HepG2 (cell line): ENCODE measurements around the gene ANTXR1. TPM values are rescaled to one million over a fixed set of nuclear protein-coding genes. Genes with fewer than 3 reads are reported as not detected.
A peak's percentile ranks its signal among the peaks of the same experiment; 100 is the strongest.

Experiments
- ATF7-NPFF ChIP-seq: sonication (generic); formaldehyde crosslinking; IDR thresholded peaks from 2 replicates; pipeline ENCODE4 v1.8.1; 2023; ENCODE audit warnings: mild to moderate bottlenecking, low read depth, missing genetic modification reagents, moderate library complexity
- DMAP1 ChIP-seq: IDR thresholded peaks from 2 replicates; pipeline ENCODE4 v1.6.1; 2016
- FLYWCH1 ChIP-seq: sonication (generic); formaldehyde crosslinking; IDR thresholded peaks from 2 replicates; pipeline ENCODE4 v1.8.1; 2023; ENCODE audit warnings: mild to moderate bottlenecking, missing genetic modification reagents
- FOXA1 ChIP-seq, 2 experiments: fragments of 450-650 bp in 1 of 2; sonication (generic) in 1 of 2; formaldehyde crosslinking in 1 of 2; IDR thresholded peaks; 2 replicates each; pipeline versions ENCODE4 v1.4.0 to v1.6.1; 2016 to 2020; ENCODE audit warnings: missing genetic modification reagents in 1 of 2
- MAFG ChIP-seq: sonication (generic); formaldehyde crosslinking; IDR thresholded peaks from 2 replicates; pipeline ENCODE4 v1.5.1; 2020; ENCODE audit warnings: mild to moderate bottlenecking, missing genetic modification reagents
- MIER3 ChIP-seq: IDR thresholded peaks from 2 replicates; pipeline ENCODE4 v1.6.1; 2016; ENCODE audit warnings: missing compliant biosample characterization, borderline replicate concordance
- MTF1 ChIP-seq: sonication (generic); formaldehyde crosslinking; IDR thresholded peaks from 2 replicates; pipeline ENCODE4 v1.5.0; 2020; ENCODE audit warnings: missing genetic modification reagents
- NFRKB ChIP-seq: fragments of 450-650 bp; IDR thresholded peaks from 2 replicates; pipeline ENCODE4 v1.6.1; 2017
- RCOR2 ChIP-seq: IDR thresholded peaks from 2 replicates; pipeline ENCODE4 v1.6.1; 2016; ENCODE audit warnings: missing biosample characterization, missing genetic modification reagents
- ZNF441 ChIP-seq: sonication (generic); formaldehyde crosslinking; IDR thresholded peaks from 2 replicates; pipeline ENCODE4 v1.7.0; 2021; ENCODE audit warnings: missing genetic modification reagents, borderline replicate concordance
- ZNF562 ChIP-seq: sonication (generic); formaldehyde crosslinking; IDR thresholded peaks from 2 replicates; pipeline ENCODE4 v1.8.0; 2022; ENCODE audit warnings: missing genetic modification reagents, borderline replicate concordance
- ZNF747 ChIP-seq: sonication (generic); formaldehyde crosslinking; IDR thresholded peaks from 2 replicates; pipeline ENCODE4 v1.8.1; 2023; ENCODE audit warnings: missing genetic modification reagents, mild to moderate bottlenecking, borderline replicate concordance
- ZNF761 ChIP-seq: sonication (generic); formaldehyde crosslinking; conservative IDR thresholded peaks from 2 replicates; pipeline ENCODE4 v1.4.0; 2020; ENCODE audit warnings: mild to moderate bottlenecking, missing genetic modification reagents
- ZNF782 ChIP-seq: sonication (generic); formaldehyde crosslinking; IDR thresholded peaks from 2 replicates; pipeline ENCODE4 v1.4.0; 2020; ENCODE audit warnings: missing genetic modification reagents, mild to moderate bottlenecking, borderline replicate concordance
- ZSCAN9 ChIP-seq: IDR thresholded peaks from 2 replicates; pipeline ENCODE4 v1.6.1; 2016; ENCODE audit warnings: borderline replicate concordance
- polyA plus RNA-seq, 8 experiments: library from polyadenylated mRNA; depleted of rRNA in 3 of 8; stranded (reverse) in 7 of 8; unstranded in 1 of 8; fragments of >200 nt; fragmentation: Illumina TruSeq in 4 of 8; extraction: Trizol in 4 of 8; gene quantifications; 2 replicates each; pipeline versions ENCODE4 v1.2.1 to v1.2.3, GENCODE V29; 2011 to 2016; ENCODE audit warnings: low read depth in 4 of 8, missing spikeins in 1 of 8, mixed read lengths in 1 of 8; ENCODE audit not compliant: insufficient read depth in 1 of 8
- total RNA-seq, 5 experiments: library from RNA; depleted of rRNA; stranded (reverse); fragments of >200 nt; fragmentation: Illumina TruSeq; extraction: Trizol; gene quantifications; 2 replicates each; pipeline ENCODE4 v1.2.3, GENCODE V29; 2016; ENCODE audit warnings: low read depth in 1 of 5
- TF ChIP-seq, protein P1 (sequence below): sonication (generic); formaldehyde crosslinking; IDR thresholded peaks from 2 replicates; pipeline ENCODE4 v1.9.0; 2021; ENCODE audit warnings: missing genetic modification reagents, mild to moderate bottlenecking, borderline replicate concordance
- TF ChIP-seq, protein P2 (sequence below): sonication (generic); formaldehyde crosslinking; IDR thresholded peaks from 2 replicates; pipeline ENCODE4 v1.5.1; 2020; ENCODE audit warnings: mild to moderate bottlenecking, missing genetic modification reagents, moderate library complexity
- TF ChIP-seq, protein P3 (sequence below): sonication (generic); formaldehyde crosslinking; conservative IDR thresholded peaks from 2 replicates; pipeline ENCODE4 v1.4.0; 2020; ENCODE audit warnings: missing genetic modification reagents
- TF ChIP-seq, protein P4 (sequence below): sonication (generic); formaldehyde crosslinking; IDR thresholded peaks from 2 replicates; pipeline ENCODE4 v1.4.0; 2020; ENCODE audit warnings: missing genetic modification reagents

Gene ANTXR1
- total and polyA plus RNA-seq, 2 of the 13 experiments (the other 11 are each of a cell fraction or from before 2014, with no cell fraction given) = 4.5 to 12.7 TPM

DNA sequence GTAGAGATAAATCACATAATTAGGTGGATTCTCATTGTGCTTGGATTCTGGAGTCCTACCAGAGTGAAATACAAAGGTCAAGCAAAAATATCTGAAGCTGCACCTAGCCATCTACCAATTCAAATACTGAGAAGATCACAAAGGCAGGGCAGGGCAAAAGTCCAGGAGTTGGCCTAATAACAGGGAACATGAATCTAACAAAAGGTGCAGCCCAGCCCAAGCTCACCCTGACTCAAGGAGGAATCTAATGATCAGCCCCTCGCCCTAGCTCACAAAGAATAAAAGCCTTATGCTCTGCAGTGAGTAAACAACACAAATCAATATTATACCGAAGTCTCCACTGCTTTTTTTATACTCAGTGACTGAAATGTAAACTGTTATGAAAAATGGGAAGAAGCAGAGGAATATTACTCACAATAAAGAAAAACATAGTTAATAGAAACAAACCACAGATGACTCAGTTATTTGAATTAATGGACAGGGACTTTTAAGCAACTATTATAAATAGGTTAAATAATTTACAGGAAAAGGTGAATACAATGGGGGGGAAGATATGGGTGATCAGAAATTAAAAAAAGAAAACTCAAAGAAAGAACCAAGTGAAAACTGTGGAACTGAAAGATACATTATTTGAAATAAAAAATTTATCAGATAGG lies 49.5 kb downstream of the ANTXR1 start (continued):
- TF ChIP-seq DMAP1 (CRISPR knock-in tag) (no peak), RCOR2 (CRISPR knock-in tag) (peak; percentile 51), FLYWCH1 (CRISPR knock-in tag) (no peak), NFRKB (no peak), MTF1 (CRISPR knock-in tag) (no peak), ZNF441 (CRISPR knock-in tag) (no peak), ATF7-NPFF (CRISPR knock-in tag) (no peak), ZSCAN9 (no peak), FOXA1 (IDR thresholded peaks at IDR 0.05) (no peak), FOXA1 (CRISPR knock-in tag; IDR thresholded peaks at IDR 0.05) (0 out of 2 replicates have a peak, but pooled peaks have one; percentile 37), MIER3 (CRISPR knock-in tag) (no peak), ZNF562 (CRISPR knock-in tag) (no peak), MAFG (CRISPR knock-in tag) (no peak), ZNF782 (CRISPR knock-in tag) (no peak), ZNF761 (CRISPR knock-in tag) (no peak), ZNF747 (peak; percentile 42; the same call in 1 of the 2 replicates)
- TF ChIP-seq, protein P1, sequence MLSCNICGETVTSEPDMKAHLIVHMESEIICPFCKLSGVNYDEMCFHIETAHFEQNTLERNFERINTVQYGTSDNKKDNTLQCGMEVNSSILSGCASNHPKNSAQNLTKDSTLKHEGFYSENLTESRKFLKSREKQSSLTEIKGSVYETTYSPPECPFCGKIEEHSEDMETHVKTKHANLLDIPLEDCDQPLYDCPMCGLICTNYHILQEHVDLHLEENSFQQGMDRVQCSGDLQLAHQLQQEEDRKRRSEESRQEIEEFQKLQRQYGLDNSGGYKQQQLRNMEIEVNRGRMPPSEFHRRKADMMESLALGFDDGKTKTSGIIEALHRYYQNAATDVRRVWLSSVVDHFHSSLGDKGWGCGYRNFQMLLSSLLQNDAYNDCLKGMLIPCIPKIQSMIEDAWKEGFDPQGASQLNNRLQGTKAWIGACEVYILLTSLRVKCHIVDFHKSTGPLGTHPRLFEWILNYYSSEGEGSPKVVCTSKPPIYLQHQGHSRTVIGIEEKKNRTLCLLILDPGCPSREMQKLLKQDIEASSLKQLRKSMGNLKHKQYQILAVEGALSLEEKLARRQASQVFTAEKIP (CRISPR knock-in tag) = no peak
- TF ChIP-seq, protein P2, sequence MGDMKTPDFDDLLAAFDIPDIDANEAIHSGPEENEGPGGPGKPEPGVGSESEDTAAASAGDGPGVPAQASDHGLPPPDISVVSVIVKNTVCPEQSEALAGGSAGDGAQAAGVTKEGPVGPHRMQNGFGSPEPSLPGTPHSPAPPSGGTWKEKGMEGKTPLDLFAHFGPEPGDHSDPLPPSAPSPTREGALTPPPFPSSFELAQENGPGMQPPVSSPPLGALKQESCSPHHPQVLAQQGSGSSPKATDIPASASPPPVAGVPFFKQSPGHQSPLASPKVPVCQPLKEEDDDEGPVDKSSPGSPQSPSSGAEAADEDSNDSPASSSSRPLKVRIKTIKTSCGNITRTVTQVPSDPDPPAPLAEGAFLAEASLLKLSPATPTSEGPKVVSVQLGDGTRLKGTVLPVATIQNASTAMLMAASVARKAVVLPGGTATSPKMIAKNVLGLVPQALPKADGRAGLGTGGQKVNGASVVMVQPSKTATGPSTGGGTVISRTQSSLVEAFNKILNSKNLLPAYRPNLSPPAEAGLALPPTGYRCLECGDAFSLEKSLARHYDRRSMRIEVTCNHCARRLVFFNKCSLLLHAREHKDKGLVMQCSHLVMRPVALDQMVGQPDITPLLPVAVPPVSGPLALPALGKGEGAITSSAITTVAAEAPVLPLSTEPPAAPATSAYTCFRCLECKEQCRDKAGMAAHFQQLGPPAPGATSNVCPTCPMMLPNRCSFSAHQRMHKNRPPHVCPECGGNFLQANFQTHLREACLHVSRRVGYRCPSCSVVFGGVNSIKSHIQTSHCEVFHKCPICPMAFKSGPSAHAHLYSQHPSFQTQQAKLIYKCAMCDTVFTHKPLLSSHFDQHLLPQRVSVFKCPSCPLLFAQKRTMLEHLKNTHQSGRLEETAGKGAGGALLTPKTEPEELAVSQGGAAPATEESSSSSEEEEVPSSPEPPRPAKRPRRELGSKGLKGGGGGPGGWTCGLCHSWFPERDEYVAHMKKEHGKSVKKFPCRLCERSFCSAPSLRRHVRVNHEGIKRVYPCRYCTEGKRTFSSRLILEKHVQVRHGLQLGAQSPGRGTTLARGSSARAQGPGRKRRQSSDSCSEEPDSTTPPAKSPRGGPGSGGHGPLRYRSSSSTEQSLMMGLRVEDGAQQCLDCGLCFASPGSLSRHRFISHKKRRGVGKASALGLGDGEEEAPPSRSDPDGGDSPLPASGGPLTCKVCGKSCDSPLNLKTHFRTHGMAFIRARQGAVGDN (CRISPR knock-in tag) = no peak
- TF ChIP-seq, protein P3, sequence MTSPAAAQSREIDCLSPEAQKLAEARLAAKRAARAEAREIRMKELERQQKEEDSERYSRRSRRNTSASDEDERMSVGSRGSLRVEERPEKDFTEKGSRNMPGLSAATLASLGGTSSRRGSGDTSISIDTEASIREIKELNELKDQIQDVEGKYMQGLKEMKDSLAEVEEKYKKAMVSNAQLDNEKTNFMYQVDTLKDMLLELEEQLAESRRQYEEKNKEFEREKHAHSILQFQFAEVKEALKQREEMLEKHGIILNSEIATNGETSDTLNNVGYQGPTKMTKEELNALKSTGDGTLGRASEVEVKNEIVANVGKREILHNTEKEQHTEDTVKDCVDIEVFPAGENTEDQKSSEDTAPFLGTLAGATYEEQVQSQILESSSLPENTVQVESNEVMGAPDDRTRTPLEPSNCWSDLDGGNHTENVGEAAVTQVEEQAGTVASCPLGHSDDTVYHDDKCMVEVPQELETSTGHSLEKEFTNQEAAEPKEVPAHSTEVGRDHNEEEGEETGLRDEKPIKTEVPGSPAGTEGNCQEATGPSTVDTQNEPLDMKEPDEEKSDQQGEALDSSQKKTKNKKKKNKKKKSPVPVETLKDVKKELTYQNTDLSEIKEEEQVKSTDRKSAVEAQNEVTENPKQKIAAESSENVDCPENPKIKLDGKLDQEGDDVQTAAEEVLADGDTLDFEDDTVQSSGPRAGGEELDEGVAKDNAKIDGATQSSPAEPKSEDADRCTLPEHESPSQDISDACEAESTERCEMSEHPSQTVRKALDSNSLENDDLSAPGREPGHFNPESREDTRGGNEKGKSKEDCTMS = no peak
- TF ChIP-seq, protein P4, sequence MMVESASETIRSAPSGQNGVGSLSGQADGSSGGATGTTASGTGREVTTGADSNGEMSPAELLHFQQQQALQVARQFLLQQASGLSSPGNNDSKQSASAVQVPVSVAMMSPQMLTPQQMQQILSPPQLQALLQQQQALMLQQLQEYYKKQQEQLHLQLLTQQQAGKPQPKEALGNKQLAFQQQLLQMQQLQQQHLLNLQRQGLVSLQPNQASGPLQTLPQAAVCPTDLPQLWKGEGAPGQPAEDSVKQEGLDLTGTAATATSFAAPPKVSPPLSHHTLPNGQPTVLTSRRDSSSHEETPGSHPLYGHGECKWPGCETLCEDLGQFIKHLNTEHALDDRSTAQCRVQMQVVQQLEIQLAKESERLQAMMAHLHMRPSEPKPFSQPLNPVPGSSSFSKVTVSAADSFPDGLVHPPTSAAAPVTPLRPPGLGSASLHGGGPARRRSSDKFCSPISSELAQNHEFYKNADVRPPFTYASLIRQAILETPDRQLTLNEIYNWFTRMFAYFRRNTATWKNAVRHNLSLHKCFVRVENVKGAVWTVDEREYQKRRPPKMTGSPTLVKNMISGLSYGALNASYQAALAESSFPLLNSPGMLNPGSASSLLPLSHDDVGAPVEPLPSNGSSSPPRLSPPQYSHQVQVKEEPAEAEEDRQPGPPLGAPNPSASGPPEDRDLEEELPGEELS (CRISPR knock-in tag) = peak; percentile 67
